Measurements from ENCODE around the gene THBS2. TPM values are rescaled to one million over a fixed set of nuclear protein-coding genes. Genes with fewer than 3 reads are reported as not detected.

THBS2 gene
- total and polyA plus RNA-seq, 2 of the 8 experiments (the other 6 are each of a cell fraction or from before 2014, with no cell fraction given), result 11.0 to 22.5 TPM

DNA sequence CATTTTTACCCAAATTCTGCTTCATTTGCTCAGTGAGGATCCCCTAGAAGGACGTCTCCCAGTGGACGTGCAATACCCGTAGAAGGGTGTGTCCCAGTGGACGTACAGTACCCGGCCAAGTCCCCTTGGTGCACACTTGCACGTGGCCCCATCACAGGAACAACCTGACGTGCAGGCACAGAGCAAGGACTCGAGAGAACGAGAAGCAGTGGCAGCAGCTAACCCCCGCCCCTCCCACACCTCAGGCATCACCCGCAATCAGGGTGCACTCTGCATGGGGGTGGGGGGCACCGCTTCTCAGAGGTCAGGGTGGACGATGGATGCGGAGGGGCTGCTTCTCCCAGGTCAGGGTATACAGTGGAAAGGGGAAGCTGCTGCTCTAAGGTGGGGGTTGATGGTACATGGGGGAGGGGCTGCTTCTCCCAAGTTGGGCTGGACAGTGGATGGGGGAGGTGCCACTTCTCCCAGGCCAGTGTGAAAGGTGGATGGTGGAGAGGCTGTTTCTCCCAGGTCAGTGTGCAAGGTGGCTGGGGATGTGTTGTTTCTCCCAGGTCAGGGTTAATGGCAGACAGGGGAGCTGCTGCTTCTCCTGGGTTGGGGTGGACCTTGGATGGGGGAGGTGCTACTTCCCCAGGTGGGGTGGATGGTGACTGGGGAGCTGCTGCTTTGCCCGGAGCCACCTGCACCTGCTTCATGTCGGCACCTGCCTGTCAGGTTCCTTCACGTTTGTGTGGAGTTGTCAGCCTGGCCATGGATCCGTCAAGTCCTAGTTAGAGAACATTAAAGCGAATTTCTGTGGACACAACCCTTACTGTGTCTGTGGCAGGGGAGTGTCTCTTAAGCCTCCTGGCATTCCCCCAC, 1.0 kb upstream of the THBS2 start (continued):
- TF ChIP-seq TEAD4 (IDR thresholded peaks at IDR 0.05; ENCODE audit: low read depth, low read length) (no peak), RNF2 (IDR thresholded peaks at IDR 0.05; ENCODE audit: borderline replicate concordance, low read depth, low read length, missing control alignments, poor library complexity, severe bottlenecking) (no peak), RBBP5 (IDR thresholded peaks at IDR 0.05; ENCODE audit: borderline replicate concordance, low read depth, low read length) (no peak), HDAC2 (IDR thresholded peaks at IDR 0.05; ENCODE audit: borderline replicate concordance in 1 of 2, low read depth in 2 of 2, low read length in 2 of 2) (no peak), CREB1 (IDR thresholded peaks at IDR 0.05) (no peak), EZH2 (IDR thresholded peaks at IDR 0.05; ENCODE audit: low read depth, low read length, severe bottlenecking) (no peak), BACH1 (IDR thresholded peaks at IDR 0.05; ENCODE audit: low read length) (no peak), POLR2AphosphoS5 (IDR thresholded peaks at IDR 0.05; ENCODE audit: low read depth, low read length) (no peak)
- TF ChIP-seq, protein P1, sequence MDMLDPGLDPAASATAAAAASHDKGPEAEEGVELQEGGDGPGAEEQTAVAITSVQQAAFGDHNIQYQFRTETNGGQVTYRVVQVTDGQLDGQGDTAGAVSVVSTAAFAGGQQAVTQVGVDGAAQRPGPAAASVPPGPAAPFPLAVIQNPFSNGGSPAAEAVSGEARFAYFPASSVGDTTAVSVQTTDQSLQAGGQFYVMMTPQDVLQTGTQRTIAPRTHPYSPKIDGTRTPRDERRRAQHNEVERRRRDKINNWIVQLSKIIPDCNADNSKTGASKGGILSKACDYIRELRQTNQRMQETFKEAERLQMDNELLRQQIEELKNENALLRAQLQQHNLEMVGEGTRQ (IDR thresholded peaks at IDR 0.05; ENCODE audit: low read length), result no peak

Data from H1 (cell line).